Measurements from ENCODE around the gene SMIM11. TPM values are rescaled to one million over a fixed set of nuclear protein-coding genes. Genes with fewer than 3 reads are reported as not detected.
"Not testable (repeated sequence)": the region's sequence is repeated elsewhere in the genome, so short reads cannot be mapped to it uniquely, and the experiment has no call there.

Gene SMIM11
- total and polyA plus RNA-seq, 8 donors: 3.1 to 18.0 (median 7.5) TPM

DNA sequence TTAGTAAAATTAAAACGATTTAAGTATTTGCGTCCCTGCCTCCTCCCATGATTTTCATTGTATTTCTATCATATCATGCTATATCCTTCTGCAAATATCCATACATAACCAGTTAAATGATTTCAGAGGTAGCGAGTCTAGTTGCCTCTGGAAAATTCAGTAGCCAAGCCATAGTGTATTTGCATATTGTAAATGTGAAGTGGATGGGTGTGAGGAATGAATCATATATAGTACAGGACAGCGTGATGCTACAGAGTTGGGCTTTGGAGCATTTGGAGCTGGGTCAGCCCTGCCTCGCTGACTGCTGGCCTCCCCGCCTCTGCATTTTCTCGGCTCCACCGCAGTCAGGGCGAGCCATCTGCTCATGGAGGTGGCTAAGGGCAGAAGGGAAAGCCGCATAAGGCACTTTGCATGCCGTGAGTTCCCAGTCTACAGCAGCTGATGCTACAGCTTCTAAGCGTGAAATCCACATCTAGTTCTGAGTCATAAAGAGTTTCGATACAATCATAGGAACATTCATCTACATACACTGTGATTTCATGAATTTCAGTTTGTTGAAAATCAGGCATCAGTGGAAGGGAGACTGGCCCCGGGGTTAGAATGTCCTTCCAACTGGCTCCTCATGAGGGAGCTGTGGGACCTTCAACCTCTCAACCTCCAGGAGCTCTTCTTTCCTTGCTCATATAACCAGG, 8.6 kb downstream of the SMIM11 start:
- DNase-seq; H3K4me3 ChIP-seq; intact Hi-C loops (cut with DNase I); H3K27ac ChIP-seq; ATAC-seq; H3K9me3 ChIP-seq; H3K4me1 ChIP-seq; H3K36me3 ChIP-seq; H3K27me3 ChIP-seq: not testable (repeated sequence)

DNA sequence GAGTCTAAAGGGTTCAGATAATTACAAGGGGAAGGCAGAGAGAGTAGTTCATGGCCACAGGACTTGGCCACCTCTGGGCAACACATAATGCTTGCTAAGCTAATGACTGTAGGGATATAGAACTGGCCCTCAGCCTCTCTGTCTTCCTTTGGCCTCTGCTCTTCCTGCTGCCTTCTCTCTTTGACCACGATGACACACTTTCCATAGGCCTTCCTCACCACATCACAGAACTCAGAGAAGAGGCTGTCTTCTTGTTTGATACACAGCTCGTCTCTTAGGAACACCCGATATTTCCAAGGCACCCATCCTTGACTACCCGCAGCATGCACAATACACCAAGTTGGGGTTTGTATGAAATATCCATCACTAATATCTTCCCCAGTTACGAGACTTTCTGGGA, 25.2 kb downstream of the SMIM11 start:
- H3K27me3 ChIP-seq; H3K9me3 ChIP-seq; H3K4me1 ChIP-seq; H3K27ac ChIP-seq; ATAC-seq; H3K36me3 ChIP-seq; H3K4me3 ChIP-seq; intact Hi-C loops (cut with DNase I); DNase-seq: not testable (repeated sequence)

DNA sequence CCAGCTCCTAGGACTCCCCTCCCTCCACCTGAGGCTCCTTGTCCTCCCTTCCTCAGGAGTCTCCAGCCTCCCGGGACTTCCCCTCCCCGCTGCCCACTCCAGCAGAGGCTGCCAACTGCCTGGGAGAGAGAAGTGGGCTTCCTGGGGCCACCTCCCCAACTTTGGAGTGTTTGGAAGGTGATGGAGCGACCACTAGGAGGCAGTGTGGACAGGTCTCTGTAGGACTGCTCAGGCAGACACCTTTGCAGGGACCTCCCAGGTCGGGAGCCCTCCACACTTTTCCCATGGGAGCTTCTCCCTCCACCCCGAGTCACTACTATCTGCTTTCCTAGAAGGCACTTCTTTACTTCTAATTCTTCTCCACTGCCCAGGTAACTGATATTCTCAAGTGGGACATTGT, 29.4 kb downstream of the SMIM11 start:
- intact Hi-C loops (cut with DNase I); H3K36me3 ChIP-seq; H3K4me1 ChIP-seq; H3K27ac ChIP-seq; H3K9me3 ChIP-seq; H3K27me3 ChIP-seq; H3K4me3 ChIP-seq; ATAC-seq; DNase-seq: not testable (repeated sequence)

DNA sequence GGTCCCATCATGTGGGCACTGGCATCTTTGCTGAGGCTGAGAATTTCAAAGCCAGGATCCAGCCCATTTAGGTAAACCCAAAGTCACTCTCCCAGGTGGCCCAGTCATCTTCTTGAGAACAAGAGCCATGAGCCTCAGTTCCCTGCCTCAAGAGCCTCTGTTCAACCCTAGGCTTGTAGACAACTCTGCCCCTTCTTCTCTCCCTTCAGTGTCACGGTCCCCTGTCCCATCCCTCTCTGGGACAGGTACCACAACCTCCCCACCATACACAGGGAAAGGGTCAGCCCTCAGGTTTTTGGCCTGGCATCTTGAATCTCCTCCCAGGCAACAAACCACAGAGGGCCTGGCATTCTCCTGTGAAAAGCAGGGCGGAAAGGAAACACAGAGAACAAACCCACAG, 30.4 kb downstream of the SMIM11 start:
- ATAC-seq; H3K27me3 ChIP-seq; intact Hi-C loops (cut with DNase I); H3K36me3 ChIP-seq; H3K4me1 ChIP-seq; H3K4me3 ChIP-seq; H3K9me3 ChIP-seq; H3K27ac ChIP-seq; DNase-seq: not testable (repeated sequence)

- ATAC-seq; H3K9me3 ChIP-seq; H3K4me3 ChIP-seq; H3K36me3 ChIP-seq; H3K27ac ChIP-seq; H3K4me1 ChIP-seq; intact Hi-C loops (cut with DNase I); DNase-seq; H3K27me3 ChIP-seq: not testable (repeated sequence)
Measured at GRCh38 chr21:34406102-34406501, 30.8 kb downstream of the SMIM11 start.

- H3K36me3 ChIP-seq; H3K27ac ChIP-seq; ATAC-seq; DNase-seq; H3K4me1 ChIP-seq; intact Hi-C loops (cut with DNase I); H3K9me3 ChIP-seq; H3K27me3 ChIP-seq; H3K4me3 ChIP-seq: not testable (repeated sequence)
Measured at GRCh38 chr21:34406676-34407075, 31.4 kb downstream of the SMIM11 start.

- H3K27me3 ChIP-seq; H3K36me3 ChIP-seq; H3K27ac ChIP-seq; ATAC-seq; H3K4me3 ChIP-seq; intact Hi-C loops (cut with DNase I); DNase-seq; H3K9me3 ChIP-seq; H3K4me1 ChIP-seq: not testable (repeated sequence)
Measured at GRCh38 chr21:34407294-34407693, 32.0 kb downstream of the SMIM11 start.

DNA sequence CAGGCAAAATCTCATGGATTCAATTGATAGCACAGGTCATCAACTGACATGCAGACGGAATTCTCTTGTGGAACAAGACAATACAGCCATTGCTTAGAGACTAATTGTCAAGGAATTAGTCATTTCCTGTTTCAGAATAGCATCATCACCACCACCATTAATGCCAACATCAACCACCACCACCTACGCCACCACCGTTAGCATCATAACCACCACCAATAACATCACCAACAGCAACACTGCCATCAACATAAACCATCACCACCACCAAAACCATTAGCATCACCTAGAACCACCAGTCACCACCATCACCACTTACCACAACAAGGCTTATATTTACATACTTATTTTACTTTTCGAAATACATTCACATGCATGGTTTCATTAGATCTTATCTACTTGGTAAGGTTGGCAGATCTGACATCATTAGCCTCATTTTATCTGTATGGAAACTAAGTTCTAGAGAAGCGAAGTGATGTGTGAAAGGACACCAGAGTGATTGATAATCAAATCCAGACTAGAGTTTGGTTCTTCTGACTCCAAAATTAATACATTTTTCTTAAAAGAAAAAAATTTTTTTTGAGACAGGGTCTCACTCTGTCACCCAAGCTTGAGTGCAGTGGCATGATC, 42.3 kb downstream of the SMIM11 start:
- intact Hi-C loops (cut with DNase I); ATAC-seq; H3K4me3 ChIP-seq: not testable (repeated sequence)

DNA sequence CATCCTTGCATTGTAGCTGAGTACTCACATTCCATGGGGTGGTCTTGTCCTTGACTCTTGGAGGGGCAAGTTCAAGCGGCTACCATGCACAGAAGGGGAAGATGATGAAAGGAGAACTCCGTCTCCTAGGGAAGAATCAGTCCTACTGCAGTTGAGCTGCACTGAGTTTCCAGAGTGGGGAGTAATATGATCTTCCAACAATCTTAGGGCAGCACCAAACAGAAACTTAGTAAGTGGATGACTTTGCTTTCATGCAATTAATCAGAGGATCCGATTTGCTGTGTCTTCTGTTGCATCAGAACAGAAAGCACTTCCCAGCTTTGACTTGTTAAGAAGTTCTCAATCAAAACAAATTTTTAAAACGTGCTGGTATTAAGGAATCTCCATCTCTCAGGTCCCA, 48.5 kb downstream of the SMIM11 start, which contains the start of gene SMIM34:
TSS of gene SMIM34 (minus strand) at position 147 of the 400 bp plus-strand sequence. CDS start at position 35, 112 bp downstream.
- H3K4me3 ChIP-seq; H3K36me3 ChIP-seq; intact Hi-C loops (cut with DNase I); H3K9me3 ChIP-seq; H3K27ac ChIP-seq; H3K27me3 ChIP-seq; DNase-seq; ATAC-seq; H3K4me1 ChIP-seq: not testable (repeated sequence)

More for the DNA sequence above, 42.3 kb downstream of the SMIM11 start:
- not testable (repeated sequence) for DNase-seq, H3K27ac ChIP-seq, H3K27me3 ChIP-seq, H3K36me3 ChIP-seq, H3K4me1 ChIP-seq, H3K9me3 ChIP-seq

DNA sequence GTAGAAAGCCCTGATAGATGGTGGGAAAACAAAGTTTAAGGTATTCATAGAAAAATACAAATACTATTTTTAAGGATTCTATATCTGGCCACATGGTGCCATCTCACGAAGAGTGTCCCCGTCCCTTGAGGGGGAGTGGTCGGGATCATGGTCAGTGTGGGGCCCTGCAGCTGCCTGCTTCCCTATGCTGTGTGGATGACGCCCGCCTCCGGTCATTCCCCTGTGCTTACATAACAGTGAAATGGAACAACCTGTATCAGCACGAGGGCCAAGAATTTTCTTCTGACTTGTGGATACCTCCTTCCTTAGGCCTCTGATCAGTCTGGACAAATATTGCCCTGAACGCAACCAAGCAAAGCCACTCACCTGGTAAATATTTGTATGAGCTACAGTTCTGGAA, 52.0 kb downstream of the SMIM11 start:
- intact Hi-C loops (cut with DNase I); H3K27me3 ChIP-seq; ATAC-seq; H3K27ac ChIP-seq; H3K9me3 ChIP-seq; H3K4me3 ChIP-seq; H3K36me3 ChIP-seq; DNase-seq; H3K4me1 ChIP-seq: not testable (repeated sequence)

- H3K9me3 ChIP-seq; DNase-seq; intact Hi-C loops (cut with DNase I); ATAC-seq; H3K36me3 ChIP-seq; H3K27ac ChIP-seq; H3K4me3 ChIP-seq; H3K4me1 ChIP-seq; H3K27me3 ChIP-seq: not testable (repeated sequence)
Measured at GRCh38 chr21:34428441-34428840, 53.1 kb downstream of the SMIM11 start.

DNA sequence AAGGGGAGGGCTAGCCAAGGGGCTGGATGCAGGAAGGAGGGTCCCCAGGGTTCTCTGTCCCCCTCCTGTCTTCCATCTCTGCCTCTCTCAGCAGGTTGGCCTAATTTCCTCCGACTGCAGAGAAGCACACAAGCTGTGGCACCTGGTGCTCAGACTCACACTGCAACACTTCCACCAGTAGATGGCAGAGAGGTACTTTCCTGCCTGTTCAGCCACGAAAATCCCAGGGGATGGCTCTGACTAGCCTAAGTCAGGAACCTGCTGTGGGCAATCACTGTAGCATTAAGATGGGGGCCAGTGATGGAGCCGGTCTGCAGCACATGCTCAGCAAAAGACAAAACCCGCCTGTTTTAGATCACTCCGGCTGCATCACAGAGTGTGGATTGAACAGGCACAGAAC, 54.4 kb downstream of the SMIM11 start:
- H3K36me3 ChIP-seq; H3K4me1 ChIP-seq; H3K9me3 ChIP-seq; H3K27me3 ChIP-seq; H3K27ac ChIP-seq; DNase-seq; H3K4me3 ChIP-seq; intact Hi-C loops (cut with DNase I): not testable (repeated sequence)
- ATAC-seq: peak; percentile 68

Measured in left lung (tissue), 10 donors.